Trophoblast cell (in vitro differentiated cells and primary cell): Measurements from ENCODE around the gene HIVEP1.

ENCODE experiments used
- DNase-seq, 2 donors: peaks; one replicate each; pipeline ENCODE4 v3.0.0-alpha.2; 2016
- H2AFZ ChIP-seq: 2 replicates; pipeline ENCODE4 v1.6.1; 2013; ENCODE audit warnings: low read length, moderate library complexity, mild to moderate bottlenecking; ENCODE audit not compliant: insufficient read depth, poor library complexity
- H2AK5ac ChIP-seq: 2 replicates; pipeline ENCODE4 v1.6.1; 2013; ENCODE audit warnings: mild to moderate bottlenecking, low read length
- H2BK120ac ChIP-seq: 2 replicates; pipeline ENCODE4 v1.6.1; 2013; ENCODE audit warnings: low read length, mild to moderate bottlenecking, moderate library complexity; ENCODE audit not compliant: insufficient read depth, poor library complexity
- H2BK12ac ChIP-seq: 2 replicates; pipeline ENCODE4 v1.6.1; 2013; ENCODE audit warnings: mild to moderate bottlenecking, low read length, moderate library complexity
- H2BK5ac ChIP-seq: 2 replicates; pipeline ENCODE4 v1.6.1; 2013; ENCODE audit warnings: low read length, low read depth, moderate library complexity, mild to moderate bottlenecking; ENCODE audit not compliant: poor library complexity
- H3K14ac ChIP-seq: 2 replicates; pipeline ENCODE4 v1.6.1; 2013; ENCODE audit warnings: mild to moderate bottlenecking, low read length
- H3K18ac ChIP-seq: 2 replicates; pipeline ENCODE4 v1.6.1; 2013; ENCODE audit warnings: mild to moderate bottlenecking, low read length
- H3K23ac ChIP-seq: 2 replicates; pipeline ENCODE4 v1.6.1; 2013; ENCODE audit warnings: low read length
- H3K27ac ChIP-seq: 2 replicates; pipeline ENCODE4 v1.5.1; 2013; ENCODE audit warnings: low read depth, mild to moderate bottlenecking, inconsistent platforms, low read length, moderate library complexity
- H3K27me3 ChIP-seq: 2 replicates; pipeline ENCODE4 v1.6.1; 2013; ENCODE audit warnings: inconsistent platforms, mild to moderate bottlenecking, low read length, moderate library complexity; ENCODE audit not compliant: insufficient read depth
- H3K36me3 ChIP-seq, 2 experiments: 1 replicate in 1 of 2; 2 replicates in 1 of 2; pipeline ENCODE4 v1.6.1; 2013; ENCODE audit warnings: low read length in 2 of 2, mild to moderate bottlenecking in 2 of 2, moderate library complexity in 1 of 2; ENCODE audit not compliant: insufficient read depth in 2 of 2, control insufficient read depth in 1 of 2
- H3K4ac ChIP-seq: 2 replicates; pipeline ENCODE4 v1.6.1; 2013; ENCODE audit warnings: low read depth, mild to moderate bottlenecking, low read length, moderate library complexity
- H3K4me1 ChIP-seq, 2 experiments: 1 replicate in 1 of 2; 2 replicates in 1 of 2; pipeline ENCODE4 v1.6.1; 2013; ENCODE audit warnings: low read length in 2 of 2, mild to moderate bottlenecking in 2 of 2, moderate library complexity in 1 of 2; ENCODE audit not compliant: insufficient read depth in 2 of 2, control insufficient read depth in 1 of 2
- H3K4me2 ChIP-seq: 2 replicates; pipeline ENCODE4 v1.6.1; 2013; ENCODE audit warnings: inconsistent platforms, mild to moderate bottlenecking, low read length, moderate library complexity
- H3K4me3 ChIP-seq: 2 replicates; pipeline ENCODE4 v1.5.1; 2013; ENCODE audit warnings: mild to moderate bottlenecking, low read depth, low read length, inconsistent platforms
- H3K79me1 ChIP-seq: one replicate; pipeline ENCODE4 v1.6.1; 2013; ENCODE audit warnings: low read length
- H3K79me2 ChIP-seq: 2 replicates; pipeline ENCODE4 v1.6.1; 2013; ENCODE audit warnings: low read length, mild to moderate bottlenecking; ENCODE audit not compliant: control insufficient read depth, insufficient read depth, poor library complexity
- H3K9ac ChIP-seq: 2 replicates; pipeline ENCODE4 v1.6.1; 2013; ENCODE audit warnings: mild to moderate bottlenecking, low read length
- H3K9me3 ChIP-seq: 2 replicates; pipeline ENCODE4 v1.6.1; 2013; ENCODE audit warnings: low read depth, mild to moderate bottlenecking, control low read depth, inconsistent platforms, low read length; ENCODE audit not compliant: insufficient read depth
- H4K12ac ChIP-seq: 2 replicates; pipeline ENCODE4 v1.6.1; 2013; ENCODE audit warnings: low read depth, mild to moderate bottlenecking, low read length, moderate library complexity
- H4K8ac ChIP-seq: 2 replicates; pipeline ENCODE4 v1.6.1; 2013; ENCODE audit warnings: low read depth, mild to moderate bottlenecking, low read length, moderate library complexity
- H4K91ac ChIP-seq: one replicate; pipeline ENCODE4 v1.6.1; 2013; ENCODE audit warnings: low read depth, mild to moderate bottlenecking, low read length, moderate library complexity
- WGBS: extraction: QIAGEN DNeasy Blood & Tissue Kit; methylation state at CpG from one replicate; pipeline ENCODE4 v1.1.7; 2013; ENCODE audit warnings: missing lambda C conversion rate; ENCODE audit not compliant: insufficient read length, insufficient coverage; ENCODE audit errors: extremely low coverage; 5-methylcytosine and 5-hydroxymethylcytosine counted together

The HIVEP1 gene

DNA sequence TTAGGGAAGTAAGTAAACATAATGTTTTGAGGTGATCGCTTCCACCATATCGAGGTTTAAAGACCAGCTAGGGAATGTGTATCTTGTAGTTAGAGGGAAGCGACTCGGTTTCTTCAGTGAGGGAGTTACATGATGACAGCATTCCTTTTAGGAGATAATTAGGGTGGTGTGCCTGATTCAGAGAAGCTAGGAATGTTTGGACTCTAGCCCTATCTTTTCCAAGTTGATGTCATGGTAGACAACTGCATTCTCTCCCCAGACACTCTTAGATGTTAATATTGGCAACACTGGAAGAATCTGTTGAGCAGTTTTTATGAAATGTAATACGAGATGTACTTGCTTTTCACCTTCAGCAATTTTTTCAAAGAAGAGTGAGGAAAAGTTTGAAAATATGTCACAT is 12.9 kb upstream of the HIVEP1 start:
- no peak overlapping the region for H3K9ac ChIP-seq
- no peak overlapping the region for H3K4ac ChIP-seq
- no peaks in the 10 kb centered on the region for H3K36me3 ChIP-seq
- H3K27me3 ChIP-seq = no peaks in the 10 kb centered on the region
- H3K4me2 ChIP-seq = no peak overlapping the region
- H3K27ac ChIP-seq = no peak overlapping the region
- H4K8ac ChIP-seq = no peak overlapping the region
- no peak overlapping the region for H2BK5ac ChIP-seq
- no peaks in the 10 kb centered on the region for H3K79me1 ChIP-seq
- no peak overlapping the region for H3K4me3 ChIP-seq
- H4K91ac ChIP-seq = no peak overlapping the region
- no CpG with 5 or more reads among the region's 5 CpGs for WGBS
- DNase-seq = peak; percentile 63 to 88
- H3K18ac ChIP-seq = no peak overlapping the region
- H3K14ac ChIP-seq = no peak overlapping the region
- H3K9me3 ChIP-seq = no peaks in the 10 kb centered on the region
- H2AK5ac ChIP-seq = no peak overlapping the region
- H3K23ac ChIP-seq = no peak overlapping the region
- no peak overlapping the region for H2AFZ ChIP-seq
- no peak overlapping the region for H4K12ac ChIP-seq
- no peaks in the 10 kb centered on the region for H3K79me2 ChIP-seq
- H2BK120ac ChIP-seq = no peak overlapping the region
- H3K4me1 ChIP-seq = no peaks in the 10 kb centered on the region
- H2BK12ac ChIP-seq = no peak overlapping the region

DNA sequence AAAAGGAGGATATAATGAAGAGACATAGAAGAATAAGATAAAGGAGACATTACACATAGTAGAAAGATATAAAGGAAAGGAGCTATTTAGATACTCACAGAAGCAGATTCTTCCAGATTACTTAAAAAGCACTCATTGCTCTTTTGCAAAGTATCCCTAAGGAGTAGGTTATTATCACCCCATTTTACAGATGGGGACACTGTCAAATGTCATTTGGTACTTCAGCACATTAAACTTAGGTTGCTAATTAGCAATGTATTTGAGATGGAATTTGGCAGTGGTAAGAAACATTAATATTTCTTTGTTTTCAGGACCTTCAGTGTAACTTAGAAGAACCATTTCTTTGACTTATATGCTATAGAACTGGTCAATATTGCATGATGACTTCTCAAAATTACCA is 11.9 kb upstream of the HIVEP1 start:
- no peak overlapping the region for H3K4me2 ChIP-seq
- H3K27me3 ChIP-seq = no peaks in the 10 kb centered on the region
- no peaks in the 10 kb centered on the region for H3K79me1 ChIP-seq
- H4K12ac ChIP-seq = no peak overlapping the region
- H3K9ac ChIP-seq = no peak overlapping the region
- H3K36me3 ChIP-seq = no peaks in the 10 kb centered on the region
- no peak overlapping the region for H2AK5ac ChIP-seq
- H2AFZ ChIP-seq = no peak overlapping the region
- H2BK120ac ChIP-seq = no peak overlapping the region
- no peak overlapping the region for H3K14ac ChIP-seq
- no peak overlapping the region for H3K4me3 ChIP-seq
- no peaks in the 10 kb centered on the region for H3K79me2 ChIP-seq
- H3K27ac ChIP-seq = no peak overlapping the region
- no peak overlapping the region for H4K91ac ChIP-seq
- no peak overlapping the region for H3K23ac ChIP-seq
- H3K4me1 ChIP-seq = no peaks in the 10 kb centered on the region
- H2BK5ac ChIP-seq = no peak overlapping the region
- H4K8ac ChIP-seq = no peak overlapping the region
- no peak overlapping the region for H2BK12ac ChIP-seq
- no peaks in the 10 kb centered on the region for H3K9me3 ChIP-seq
- H3K18ac ChIP-seq = no peak overlapping the region
- no peak overlapping the region for H3K4ac ChIP-seq
- DNase-seq = no peak

DNA sequence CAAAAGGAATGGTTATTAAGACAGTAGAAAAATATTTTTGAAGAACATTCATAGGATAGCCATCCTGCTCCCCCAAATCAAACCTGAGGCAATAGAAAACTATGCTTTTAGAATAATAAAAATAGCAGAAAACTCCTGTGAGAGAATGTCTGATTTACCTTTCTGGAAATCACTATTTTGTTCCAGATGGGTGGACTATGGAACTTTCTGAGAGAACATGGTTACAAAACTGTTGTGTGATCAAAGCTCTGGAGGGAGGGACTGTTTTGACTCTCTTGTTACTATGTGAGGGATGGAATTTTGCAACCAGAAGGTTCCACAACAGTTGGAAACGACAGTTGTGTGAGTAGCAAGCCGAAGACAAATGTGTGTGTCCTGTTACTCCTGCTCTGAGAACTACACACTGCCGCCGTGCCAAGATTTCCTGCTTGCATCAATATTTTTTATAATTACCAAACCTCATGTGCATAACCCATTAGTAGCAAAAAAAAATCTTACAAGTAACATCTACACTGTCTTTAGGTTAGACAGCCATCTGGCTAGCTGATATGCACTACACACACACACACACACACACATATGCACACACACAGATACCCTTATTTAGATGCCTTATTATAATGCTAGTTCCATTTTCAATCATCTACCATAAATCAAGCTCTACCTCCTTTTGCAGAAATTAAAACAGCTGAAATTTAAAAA is 11.0 kb upstream of the HIVEP1 start:
- Histone ChIP-seq H3K27ac (no peak overlapping the region), H3K9me3 (no peaks in the 10 kb centered on the region), H3K4ac (no peak overlapping the region), H3K23ac (no peak overlapping the region), H2AK5ac (no peak overlapping the region), H4K91ac (no peak overlapping the region), H3K4me2 (no peak overlapping the region), H2BK120ac (no peak overlapping the region), H3K79me2 (no peaks in the 10 kb centered on the region), H3K4me1 (no peaks in the 10 kb centered on the region), H2AFZ (no peak overlapping the region), H4K12ac (no peak overlapping the region), H2BK12ac (no peak overlapping the region), H3K4me3 (no peak overlapping the region), H3K14ac (no peak overlapping the region), H3K79me1 (no peaks in the 10 kb centered on the region), H3K9ac (no peak overlapping the region), H3K18ac (no peak overlapping the region), H3K27me3 (no peaks in the 10 kb centered on the region), H2BK5ac (no peak overlapping the region), H3K36me3 (no peaks in the 10 kb centered on the region), H4K8ac (no peak overlapping the region)
- no peak for DNase-seq
- WGBS = no CpG with 5 or more reads among the region's 4 CpGs

DNA sequence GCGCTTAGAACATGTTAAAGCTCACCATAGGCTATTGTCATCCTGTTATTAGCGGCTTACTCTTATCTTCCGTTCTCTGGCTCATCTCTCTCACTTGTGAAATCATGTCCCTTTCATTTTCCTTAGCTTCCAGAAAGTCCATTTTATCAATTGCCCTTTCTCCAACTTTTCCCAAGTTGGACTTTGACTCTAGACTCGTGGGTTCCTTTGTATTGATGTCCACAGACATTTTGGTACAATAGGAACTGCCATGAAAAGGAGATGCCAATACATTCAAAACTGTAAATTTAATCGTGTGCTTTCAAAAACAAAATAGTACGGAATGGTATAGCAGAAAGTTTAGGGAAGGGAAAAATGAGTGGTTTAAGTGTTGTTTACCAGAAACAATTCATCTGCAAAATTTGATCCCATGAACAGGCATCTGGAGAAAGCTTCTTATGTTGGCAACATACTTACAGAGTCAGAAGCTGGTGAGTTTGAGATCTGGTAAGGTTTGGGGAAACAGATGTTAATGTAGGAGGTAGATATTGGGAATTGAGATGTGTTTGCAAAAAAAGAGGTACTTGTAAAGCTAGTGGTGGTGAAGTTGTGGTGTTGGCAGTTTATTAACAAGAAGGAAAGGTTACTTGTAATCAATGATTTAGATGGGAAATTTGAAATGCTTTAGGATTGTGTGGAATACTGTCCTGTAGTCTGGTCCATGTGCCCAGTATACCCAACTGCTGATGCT is 10.2 kb upstream of the HIVEP1 start:
- Histone ChIP-seq H3K9me3 (no peaks in the 10 kb centered on the region), H3K23ac (no peak overlapping the region), H3K4ac (no peak overlapping the region), H2BK5ac (no peak overlapping the region), H3K27ac (no peak overlapping the region), H2BK120ac (no peak overlapping the region), H3K4me1 (no peaks in the 10 kb centered on the region), H3K4me3 (no peak overlapping the region), H3K79me1 (no peaks in the 10 kb centered on the region), H3K27me3 (no peaks in the 10 kb centered on the region), H3K9ac (no peak overlapping the region), H3K4me2 (no peak overlapping the region), H3K36me3 (no peaks in the 10 kb centered on the region), H3K18ac (no peak overlapping the region), H4K8ac (no peak overlapping the region), H2AFZ (no peak overlapping the region), H3K79me2 (no peaks in the 10 kb centered on the region), H4K91ac (no peak overlapping the region), H2AK5ac (no peak overlapping the region), H4K12ac (no peak overlapping the region), H3K14ac (no peak overlapping the region), H2BK12ac (no peak overlapping the region)
- 100% methylated on average over 1 of the region's 6 CpGs for WGBS
- DNase-seq = no peak
